Measurements from ENCODE around the gene RIN3. TPM values are rescaled to one million over a fixed set of nuclear protein-coding genes. Genes with fewer than 3 reads are reported as not detected.

The RIN3 gene
- total RNA-seq, 1 experiment from 2014 or later = 10.9 TPM

GRCh38 chr14:92517761-92518160 lies 4.2 kb downstream of the RIN3 start:
- no peaks in the 10 kb centered on the region for H3K27me3 ChIP-seq (ENCODE audit: control insufficient read depth, insufficient read depth, low read length)
- H3K4me1 ChIP-seq (ENCODE audit: control insufficient read depth, insufficient read depth, low read length) = no peaks in the 10 kb centered on the region
- TF ChIP-seq CTCF (IDR thresholded peaks at IDR 0.05) = no peak
- no peak for TF ChIP-seq TCF7L2 (IDR thresholded peaks at IDR 0.05; ENCODE audit: low read depth, low read length)
- TF ChIP-seq REST (IDR thresholded peaks at IDR 0.05; ENCODE audit: insufficient read depth in 1 of 2, low read depth in 2 of 2, low read length in 1 of 2) = no peak
- TF ChIP-seq POLR2AphosphoS5 (IDR thresholded peaks at IDR 0.05; ENCODE audit: low read depth, low read length) = no peak
- TF ChIP-seq SIN3A (IDR thresholded peaks at IDR 0.05; ENCODE audit: borderline replicate concordance, insufficient read depth, low read depth, low read length) = no peak
- DNase-seq (ENCODE audit: low read depth, low spot score) (no peak), ATAC-seq (no peak)
- H3K36me3 ChIP-seq (ENCODE audit: control insufficient read depth, insufficient read depth, low read length) = no peaks in the 10 kb centered on the region
- H3K27ac ChIP-seq (ENCODE audit: low read length) = no peak overlapping the region
- BruUV-seq (replicated peaks) = no TSS peak
- intact Hi-C loops (cut with micrococcal nuclease; ENCODE audit: unreplicated experiment) (no loop called here), in situ Hi-C loops (cut with HindIII; ENCODE audit: low pct_unique_long_range_greater_than_20kb, low sequenced_read_pairs) (no loop called here)
- ChIA-PET CTCF (no interaction called here), POLR2A (interaction anchor here (0.8 kb wide), 1 partner anchor 202 kb away, joined by 3 read pairs; no protein-coding TSS in a partner anchor)
- H3K4me3 ChIP-seq (ENCODE audit: low read depth in 2 of 2, low read length in 2 of 2) = no peak overlapping the region
- no peaks in the 10 kb centered on the region for H3K9me3 ChIP-seq (ENCODE audit: control insufficient read depth, insufficient read depth, low read depth, low read length)

GRCh38 chr14:92519246-92520101 lies 5.9 kb downstream of the RIN3 start:
- H3K4me1 ChIP-seq (ENCODE audit: control insufficient read depth, insufficient read depth, low read length) = no peaks in the 10 kb centered on the region
- TF ChIP-seq REST (IDR thresholded peaks at IDR 0.05; ENCODE audit: insufficient read depth in 1 of 2, low read depth in 2 of 2, low read length in 1 of 2) (no peak), CTCF (IDR thresholded peaks at IDR 0.05) (no peak)
- no peaks in the 10 kb centered on the region for H3K9me3 ChIP-seq (ENCODE audit: control insufficient read depth, insufficient read depth, low read depth, low read length)
- ChIA-PET POLR2A (no interaction called here), CTCF (interaction anchor here (0.7 kb wide), 1 partner anchor 10 kb away, joined by 3 read pairs; no protein-coding TSS in a partner anchor)
- H3K4me3 ChIP-seq (ENCODE audit: low read depth in 2 of 2, low read length in 2 of 2) = no peak overlapping the region
- H3K36me3 ChIP-seq (ENCODE audit: control insufficient read depth, insufficient read depth, low read length) = no peaks in the 10 kb centered on the region
- ATAC-seq (no peak), DNase-seq (ENCODE audit: low read depth, low spot score) (no peak)
- no peak overlapping the region for H3K27ac ChIP-seq (ENCODE audit: low read length)
- BruUV-seq (replicated peaks) = no TSS peak
- in situ Hi-C loops (cut with HindIII; ENCODE audit: low pct_unique_long_range_greater_than_20kb, low sequenced_read_pairs) = no loop called here
- H3K27me3 ChIP-seq (ENCODE audit: control insufficient read depth, insufficient read depth, low read length) = no peaks in the 10 kb centered on the region
- intact Hi-C loops (cut with micrococcal nuclease; ENCODE audit: unreplicated experiment) = no loop called here

Measured in Panc1 (cell line).